ENCODE measurements around the gene VASH2.
"Not testable (repeated sequence)": the region's sequence is repeated elsewhere in the genome, so short reads cannot be mapped to it uniquely, and the experiment has no call there.

The VASH2 gene

GRCh38 chr1:212982430-212983152, 32.2 kb downstream of the VASH2 start:
- H3K9me3 ChIP-seq (ENCODE audit: control insufficient read depth, low read length) = no peaks in the 10 kb centered on the region
- DNase-seq (ENCODE audit: low read depth) = no peak
- H3K4me1 ChIP-seq (ENCODE audit: control insufficient read depth, insufficient read depth, low read length) = peaks cover under 1% of the 10 kb centered on the region
- no peak overlapping the region for H3K4me3 ChIP-seq (ENCODE audit: low read length)
- H3K36me3 ChIP-seq (ENCODE audit: control insufficient read depth, insufficient read depth, low read length, severe bottlenecking) = no peaks in the 10 kb centered on the region
- H3K9ac ChIP-seq (ENCODE audit: low read length) = no peak overlapping the region
- H3K27me3 ChIP-seq (replicated peaks; ENCODE audit: control insufficient read depth, insufficient read depth, low read length) = peaks cover 40% of the 10 kb centered on the region

- DNase-seq (ENCODE audit: low read depth) = no peak
- Histone ChIP-seq H3K27me3 (replicated peaks; ENCODE audit: control insufficient read depth, insufficient read depth, low read length) (peaks cover 32% of the 10 kb centered on the region), H3K9ac (ENCODE audit: low read length) (no peak overlapping the region), H3K4me1 (ENCODE audit: control insufficient read depth, insufficient read depth, low read length) (peaks cover 10% of the 10 kb centered on the region), H3K4me3 (ENCODE audit: low read length) (no peak overlapping the region), H3K36me3 (ENCODE audit: control insufficient read depth, insufficient read depth, low read length, severe bottlenecking) (no peaks in the 10 kb centered on the region), H3K9me3 (ENCODE audit: control insufficient read depth, low read length) (no peaks in the 10 kb centered on the region)
Observed at GRCh38 chr1:212983482-212983881, 33.1 kb downstream of the VASH2 start.

- DNase-seq (ENCODE audit: low read depth) = no peak
- H3K36me3 ChIP-seq (ENCODE audit: control insufficient read depth, insufficient read depth, low read length, severe bottlenecking) = peaks cover 8% of the 10 kb centered on the region
- peaks cover 10% of the 10 kb centered on the region for H3K4me1 ChIP-seq (ENCODE audit: control insufficient read depth, insufficient read depth, low read length)
- H3K27me3 ChIP-seq (replicated peaks; ENCODE audit: control insufficient read depth, insufficient read depth, low read length) = peaks cover 24% of the 10 kb centered on the region
- H3K9me3 ChIP-seq (ENCODE audit: control insufficient read depth, low read length) = no peaks in the 10 kb centered on the region
- no peak overlapping the region for H3K9ac ChIP-seq (ENCODE audit: low read length)
- H3K4me3 ChIP-seq (ENCODE audit: low read length) = no peak overlapping the region
Observed at GRCh38 chr1:212984522-212985291, 34.4 kb downstream of the VASH2 start.

- peaks cover 9% of the 10 kb centered on the region for H3K36me3 ChIP-seq (ENCODE audit: control insufficient read depth, insufficient read depth, low read length, severe bottlenecking)
- DNase-seq (ENCODE audit: low read depth) = no peak
- no peaks in the 10 kb centered on the region for H3K9me3 ChIP-seq (ENCODE audit: control insufficient read depth, low read length)
- peaks cover 22% of the 10 kb centered on the region for H3K27me3 ChIP-seq (replicated peaks; ENCODE audit: control insufficient read depth, insufficient read depth, low read length)
- peaks cover 10% of the 10 kb centered on the region for H3K4me1 ChIP-seq (ENCODE audit: control insufficient read depth, insufficient read depth, low read length)
- no peak overlapping the region for H3K9ac ChIP-seq (ENCODE audit: low read length)
- H3K4me3 ChIP-seq (ENCODE audit: low read length) = no peak overlapping the region
Observed at GRCh38 chr1:212986551-212986950, 36.2 kb downstream of the VASH2 start.

- peaks cover 10% of the 10 kb centered on the region for H3K27me3 ChIP-seq (replicated peaks; ENCODE audit: control insufficient read depth, insufficient read depth, low read length)
- H3K4me1 ChIP-seq (ENCODE audit: control insufficient read depth, insufficient read depth, low read length) = peaks cover 10% of the 10 kb centered on the region
- H3K9ac ChIP-seq (ENCODE audit: low read length) = no peak overlapping the region
- peak; percentile 10 for DNase-seq (ENCODE audit: low read depth)
- no peak overlapping the region for H3K4me3 ChIP-seq (ENCODE audit: low read length)
- H3K36me3 ChIP-seq (ENCODE audit: control insufficient read depth, insufficient read depth, low read length, severe bottlenecking) = peaks cover 18% of the 10 kb centered on the region
- H3K9me3 ChIP-seq (ENCODE audit: control insufficient read depth, low read length) = no peaks in the 10 kb centered on the region
Observed at GRCh38 chr1:212987702-212988322, 37.5 kb downstream of the VASH2 start.

- no peaks in the 10 kb centered on the region for H3K9me3 ChIP-seq (ENCODE audit: control insufficient read depth, low read length)
- no peak for DNase-seq (ENCODE audit: low read depth)
Observed at GRCh38 chr1:212990276-212990675, 39.9 kb downstream of the VASH2 start.

GRCh38 chr1:212993960-212994359, 43.6 kb downstream of the VASH2 start:
- H3K4me3 ChIP-seq (ENCODE audit: low read length); H3K9ac ChIP-seq (ENCODE audit: low read length); H3K27me3 ChIP-seq (replicated peaks; ENCODE audit: control insufficient read depth, insufficient read depth, low read length); H3K9me3 ChIP-seq (ENCODE audit: control insufficient read depth, low read length); H3K4me1 ChIP-seq (ENCODE audit: control insufficient read depth, insufficient read depth, low read length); DNase-seq (ENCODE audit: low read depth): not testable (repeated sequence)
- H3K36me3 ChIP-seq (ENCODE audit: control insufficient read depth, insufficient read depth, low read length, severe bottlenecking) = peaks cover 44% of the 10 kb centered on the region

More at GRCh38 chr1:212990276-212990675, 39.9 kb downstream of the VASH2 start:
- H3K36me3 ChIP-seq (ENCODE audit: control insufficient read depth, insufficient read depth, low read length, severe bottlenecking) = peaks cover 30% of the 10 kb centered on the region
- no peak overlapping the region for H3K4me3 ChIP-seq (ENCODE audit: low read length)
- no peaks in the 10 kb centered on the region for H3K27me3 ChIP-seq (replicated peaks; ENCODE audit: control insufficient read depth, insufficient read depth, low read length)
- H3K4me1 ChIP-seq (ENCODE audit: control insufficient read depth, insufficient read depth, low read length) = peaks cover 10% of the 10 kb centered on the region
- no peak overlapping the region for H3K9ac ChIP-seq (ENCODE audit: low read length)

- Histone ChIP-seq H3K4me1 (ENCODE audit: control insufficient read depth, insufficient read depth, low read length) (no peaks in the 10 kb centered on the region), H3K27me3 (replicated peaks; ENCODE audit: control insufficient read depth, insufficient read depth, low read length) (no peaks in the 10 kb centered on the region), H3K9ac (ENCODE audit: low read length) (no peak overlapping the region), H3K9me3 (ENCODE audit: control insufficient read depth, low read length) (no peaks in the 10 kb centered on the region), H3K36me3 (ENCODE audit: control insufficient read depth, insufficient read depth, low read length, severe bottlenecking) (peaks cover 45% of the 10 kb centered on the region), H3K4me3 (ENCODE audit: low read length) (no peak overlapping the region)
- DNase-seq (ENCODE audit: low read depth) = no peak
Observed at GRCh38 chr1:212994926-212995325, 44.6 kb downstream of the VASH2 start.

- Histone ChIP-seq H3K4me1 (ENCODE audit: control insufficient read depth, insufficient read depth, low read length) (no peaks in the 10 kb centered on the region), H3K9me3 (ENCODE audit: control insufficient read depth, low read length) (no peaks in the 10 kb centered on the region), H3K4me3 (ENCODE audit: low read length) (no peak overlapping the region), H3K36me3 (ENCODE audit: control insufficient read depth, insufficient read depth, low read length, severe bottlenecking) (peaks cover 82% of the 10 kb centered on the region), H3K27me3 (replicated peaks; ENCODE audit: control insufficient read depth, insufficient read depth, low read length) (no peaks in the 10 kb centered on the region), H3K9ac (ENCODE audit: low read length) (no peak overlapping the region)
- DNase-seq (ENCODE audit: low read depth) = no peak
Observed at GRCh38 chr1:213003256-213003655, 52.9 kb downstream of the VASH2 start.

GRCh38 chr1:213008564-213008963, 58.2 kb downstream of the VASH2 start:
- H3K9me3 ChIP-seq (ENCODE audit: control insufficient read depth, low read length) = no peaks in the 10 kb centered on the region
- DNase-seq (ENCODE audit: low read depth) = no peak
- no peak overlapping the region for H3K9ac ChIP-seq (ENCODE audit: low read length)
- H3K36me3 ChIP-seq (ENCODE audit: control insufficient read depth, insufficient read depth, low read length, severe bottlenecking) = peaks cover 68% of the 10 kb centered on the region
- H3K27me3 ChIP-seq (replicated peaks; ENCODE audit: control insufficient read depth, insufficient read depth, low read length) = no peaks in the 10 kb centered on the region
- H3K4me3 ChIP-seq (ENCODE audit: low read length) = no peak overlapping the region
- H3K4me1 ChIP-seq (ENCODE audit: control insufficient read depth, insufficient read depth, low read length) = no peaks in the 10 kb centered on the region

GRCh38 chr1:213014642-213015041, 64.3 kb downstream of the VASH2 start:
- H3K36me3 ChIP-seq (ENCODE audit: control insufficient read depth, insufficient read depth, low read length, severe bottlenecking) = peaks cover 22% of the 10 kb centered on the region
- peak overlapping the region; percentile 98 for H3K9ac ChIP-seq (ENCODE audit: low read length)
- H3K4me1 ChIP-seq (ENCODE audit: control insufficient read depth, insufficient read depth, low read length) = peaks cover 11% of the 10 kb centered on the region
- no peaks in the 10 kb centered on the region for H3K27me3 ChIP-seq (replicated peaks; ENCODE audit: control insufficient read depth, insufficient read depth, low read length)
- DNase-seq (ENCODE audit: low read depth) = peak; percentile 58
- H3K9me3 ChIP-seq (ENCODE audit: control insufficient read depth, low read length) = no peaks in the 10 kb centered on the region
- H3K4me3 ChIP-seq (ENCODE audit: low read length) = peak overlapping the region; percentile 99
